A549 (cell line): ENCODE results near the gene TRAPPC3. TPM values are rescaled to one million over a fixed set of nuclear protein-coding genes. Genes with fewer than 3 reads are reported as not detected.

ENCODE experiments used
- ATAC-seq, 2 experiments: fragments of 200-7000 bp in 1 of 2; fragments of >200 bp in 1 of 2; cut with Nextera tagmentation in 1 of 2; cut with Tn5 transposase in 1 of 2; 3 replicates each; pipeline versions ENCODE4 v1.8.0 to v1.9.1; 2018 to 2020; ENCODE audit warnings: mild to moderate bottlenecking in 1 of 2, moderate library complexity in 1 of 2
- CTCF ChIA-PET: fragments of 300-600 bp; sonication (Branson Sonifier 250); formaldehyde crosslinking; extraction: SDS; loops from one replicate; lab custom pipeline; 2021; ENCODE audit warnings: antibody characterized with exemption, inconsistent platforms; lab: Yijun Ruan, JAX
- POLR2A ChIA-PET: fragments of 350-600 bp; formaldehyde crosslinking; extraction: SDS; loops from one replicate; lab custom pipeline; 2021; ENCODE audit warnings: antibody characterized with exemption, inconsistent platforms; lab: Yijun Ruan, JAX
- DNase-seq, 2 experiments: peaks; one replicate each; pipeline versions ENCODE4 v3.0.0 to v3.0.0-alpha.2; 2011 to 2016; ENCODE audit warnings: low read depth in 1 of 2, low spot score in 1 of 2
- FAIRE-seq: peaks from 2 replicates; lab custom pipeline; 2011; peaks lifted over from hg19 to GRCh38; lab: Jason Lieb, UNC
- H3K27ac ChIP-seq, 2 experiments: fragments of >200 bp; sonication (Bioruptor Twin); formaldehyde crosslinking; 3 replicates each; pipeline ENCODE4 v1.5.1; 2016 to 2017
- H3K4me1 ChIP-seq: fragments of >200 bp; sonication (Bioruptor Twin); formaldehyde crosslinking; 3 replicates; pipeline ENCODE4 v1.6.1; 2016
- H3K4me2 ChIP-seq: fragments of >200 bp; sonication (Bioruptor Twin); formaldehyde crosslinking; 3 replicates; pipeline ENCODE4 v1.6.1; 2016
- H3K4me3 ChIP-seq: fragments of >200 bp; sonication (Bioruptor Twin); formaldehyde crosslinking; 3 replicates; pipeline ENCODE4 v1.5.1; 2016
- H3K9me3 ChIP-seq: fragments of >200 bp; sonication (Bioruptor Twin); formaldehyde crosslinking; 3 replicates; pipeline ENCODE4 v1.6.1; 2016
- ESRRA ChIP-seq: fragments of 150-350 bp; IDR thresholded peaks from 2 replicates; pipeline ENCODE4 v1.6.1; 2014; ENCODE audit warnings: mild to moderate bottlenecking, low read length, borderline replicate concordance
- FOSL2 ChIP-seq, 2 experiments: fragments of 450-650 bp in 1 of 2; fragments of >200 bp in 1 of 2; sonication (Bioruptor Twin) in 1 of 2; formaldehyde crosslinking; IDR thresholded peaks; 2 replicates each; pipeline versions ENCODE4 v1.5.0 to v1.6.1; 2016 to 2020; ENCODE audit warnings: mild to moderate bottlenecking in 1 of 2, moderate library complexity in 1 of 2
- FOXS1 ChIP-seq: fragments of 250-450 bp; sonication (Bioruptor Pico); IDR thresholded peaks from 2 replicates; pipeline ENCODE4 v1.5.0; 2020; ENCODE audit warnings: mild to moderate bottlenecking, moderate library complexity
- HDAC2 ChIP-seq: fragments of 200-600 bp; sonication (generic); IDR thresholded peaks from 2 replicates; pipeline ENCODE4 v1.6.1; 2016
- HEYL ChIP-seq: fragments of 250-450 bp; sonication (Bioruptor Pico); IDR thresholded peaks from 2 replicates; pipeline ENCODE4 v1.8.0; 2021; ENCODE audit warnings: mild to moderate bottlenecking, moderate library complexity
- HOXA7 ChIP-seq: fragments of 250-450 bp; sonication (Bioruptor Pico); IDR thresholded peaks from 2 replicates; pipeline ENCODE4 v1.5.0; 2020; ENCODE audit warnings: mild to moderate bottlenecking, moderate library complexity
- HOXB5 ChIP-seq: fragments of 250-450 bp; sonication (Bioruptor Pico); IDR thresholded peaks from 2 replicates; pipeline ENCODE4 v1.5.0; 2020; ENCODE audit warnings: mild to moderate bottlenecking, moderate library complexity
- JUN ChIP-seq, 2 experiments: fragments of >200 bp; sonication (Bioruptor Twin); formaldehyde crosslinking; IDR thresholded peaks; 2 replicates in 1 of 2; 3 replicates in 1 of 2; pipeline ENCODE4 v1.6.1; 2016 to 2017
- JUNB ChIP-seq: fragments of >200 bp; sonication (Bioruptor Twin); formaldehyde crosslinking; IDR thresholded peaks from 2 replicates; pipeline ENCODE4 v1.6.1; 2016
- KDM1A ChIP-seq: fragments of 200-600 bp; sonication (generic); IDR thresholded peaks from 2 replicates; pipeline ENCODE4 v1.6.1; 2016; ENCODE audit warnings: low read depth, mild to moderate bottlenecking
- NPAS2 ChIP-seq: fragments of 250-450 bp; sonication (Bioruptor Pico); IDR thresholded peaks from 2 replicates; pipeline ENCODE4 v1.8.0; 2022; ENCODE audit warnings: mild to moderate bottlenecking, moderate library complexity, borderline replicate concordance
- RFX5 ChIP-seq: fragments of 450-650 bp; IDR thresholded peaks from 2 replicates; pipeline ENCODE4 v1.7.1; 2014; ENCODE audit warnings: antibody characterized with exemption, mild to moderate bottlenecking, moderate library complexity
- SMC3 ChIP-seq: fragments of >200 bp; sonication (Bioruptor Twin); formaldehyde crosslinking; IDR thresholded peaks from 3 replicates; pipeline ENCODE4 v1.6.1; 2018; ENCODE audit warnings: inconsistent platforms
- TFCP2L1 ChIP-seq: fragments of 250-450 bp; sonication (Bioruptor Pico); IDR thresholded peaks from 2 replicates; pipeline ENCODE4 v1.5.0; 2021; ENCODE audit warnings: mild to moderate bottlenecking
- TP53 ChIP-seq: fragments of 250-450 bp; sonication (Bioruptor Pico); IDR thresholded peaks from 2 replicates; pipeline ENCODE4 v1.5.0; 2021; ENCODE audit warnings: mild to moderate bottlenecking, moderate library complexity
- ZC3H11A ChIP-seq: fragments of 450-650 bp; IDR thresholded peaks from 2 replicates; pipeline ENCODE4 v1.6.1; 2014; ENCODE audit warnings: antibody characterized with exemption, mild to moderate bottlenecking
- ZFP36 ChIP-seq: fragments of 450-650 bp; IDR thresholded peaks from 2 replicates; pipeline ENCODE4 v1.6.1; 2014; ENCODE audit warnings: borderline replicate concordance; ENCODE audit not compliant: partially characterized antibody
- ZNF302 ChIP-seq: fragments of 250-450 bp; sonication (Bioruptor Pico); IDR thresholded peaks from 2 replicates; pipeline ENCODE4 v1.9.0; 2021; ENCODE audit warnings: inconsistent platforms, mild to moderate bottlenecking, moderate library complexity
- WGBS: methylation state at CpG from one replicate; pipeline ENCODE4 v1.1.6; 2017; ENCODE audit errors: missing lambda C conversion rate; 5-methylcytosine and 5-hydroxymethylcytosine counted together
- polyA plus RNA-seq, 4 experiments: library from polyadenylated mRNA; depleted of rRNA in 3 of 4; stranded (reverse); fragments of >200 nt; fragmentation: RNase III in 1 of 4; extraction: RNeasy Plus Mini Kit Qiagen cat#74134 plus additional on column Dnase treatment in 1 of 4; gene quantifications; 2 replicates in 3 of 4; 3 replicates in 1 of 4; pipeline ENCODE4 v1.2.3, GENCODE V29; 2011 to 2017
- TF ChIP-seq, protein P1 (sequence below): IDR thresholded peaks from 2 replicates; pipeline ENCODE4 v1.6.1; 2012; ENCODE audit warnings: low read depth, borderline replicate concordance
- TF ChIP-seq, protein P2 (sequence below): IDR thresholded peaks from 2 replicates; pipeline ENCODE4 v1.6.1; 2012
- TF ChIP-seq, protein P3 (sequence below): fragments of 200-600 bp; sonication (generic); IDR thresholded peaks from 2 replicates; pipeline ENCODE4 v1.6.1; 2016; ENCODE audit warnings: antibody characterized with exemption, mild to moderate bottlenecking, moderate library complexity
- TF ChIP-seq, protein P4 (sequence below): fragments of 250-450 bp; sonication (Bioruptor Pico); IDR thresholded peaks from 2 replicates; pipeline ENCODE4 v1.5.0; 2021; ENCODE audit warnings: mild to moderate bottlenecking, moderate library complexity, borderline replicate concordance
- TF ChIP-seq, protein P5 (sequence below): IDR thresholded peaks from 2 replicates; pipeline ENCODE4 v1.6.1; 2012

The TRAPPC3 gene
- polyA plus RNA-seq, 2 of the 4 experiments (the other 2 are of a cell fraction), result 62.2 to 103 TPM

DNA sequence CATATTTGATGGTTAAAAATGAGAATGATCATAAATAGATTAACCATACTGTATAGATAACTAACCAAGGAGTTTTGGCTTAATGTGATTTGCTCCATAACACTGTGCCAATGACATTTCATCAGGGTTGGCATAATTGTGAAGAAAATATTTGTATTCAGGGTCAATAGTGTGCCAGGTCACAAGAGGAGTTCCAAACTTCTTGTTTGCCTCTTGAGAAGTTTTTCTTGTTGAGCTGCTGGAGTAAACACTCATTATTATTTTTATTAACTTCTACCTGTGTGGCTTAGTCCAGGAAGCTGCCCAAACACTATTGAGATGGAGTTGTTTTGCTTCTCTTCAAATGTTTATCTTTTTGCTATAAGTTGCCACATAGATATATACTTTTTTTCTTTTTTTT lies 14.1 kb upstream of the TRAPPC3 start:
- Histone ChIP-seq H3K4me2 (no peak overlapping the region), H3K4me1 (peaks cover 51% of the 10 kb centered on the region)

DNA sequence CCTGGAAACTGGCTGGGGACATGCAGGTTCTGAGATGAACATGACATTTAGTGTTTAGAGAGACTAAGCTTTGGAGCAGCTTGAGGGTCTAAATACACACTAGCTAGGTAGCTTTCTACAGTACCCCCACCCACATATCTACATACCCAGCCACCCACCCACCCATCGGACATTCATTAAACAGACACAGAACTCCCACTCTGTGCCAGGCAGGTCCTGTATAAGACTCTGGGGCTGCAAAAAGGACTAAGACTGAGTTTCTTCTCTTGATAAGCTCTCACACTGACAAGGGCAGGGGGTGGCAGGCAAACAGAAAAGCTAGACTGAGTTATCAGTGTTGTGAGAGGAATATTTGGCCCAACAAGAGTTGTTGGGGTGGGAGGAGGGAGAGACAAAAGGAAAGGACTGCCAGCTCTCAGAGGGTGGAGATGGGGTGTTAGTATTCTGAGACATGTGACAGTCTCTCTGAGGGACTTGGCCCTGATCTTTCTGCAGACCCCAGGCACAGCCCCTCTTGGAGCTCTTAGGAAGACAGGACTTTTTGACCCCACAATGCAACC lies 13.5 kb upstream of the TRAPPC3 start:
- peaks cover 58% of the 10 kb centered on the region for H3K4me1 ChIP-seq
- ATAC-seq (no peak), DNase-seq (no peak), FAIRE-seq (no peak)
- H3K9me3 ChIP-seq, result no peaks in the 10 kb centered on the region
- ChIA-PET POLR2A (no interaction called here), CTCF (interaction anchor here (1.2 to 8.6 kb wide), 5 partner anchors 9 to 179 kb away, joined by 3 to 82 read pairs (median 4); partner anchors contain the start of gene TRAPPC3)
- H3K4me2 ChIP-seq, result no peak overlapping the region
- TF ChIP-seq KDM1A (no peak), NPAS2 (CRISPR knock-in tag) (no peak), ESRRA (no peak), ZC3H11A (no peak), ZFP36 (no peak), HOXB5 (CRISPR knock-in tag) (no peak), HEYL (CRISPR knock-in tag) (no peak), SMC3 (no peak), JUN (IDR thresholded peaks at IDR 0.05) (no peak), FOXS1 (CRISPR knock-in tag) (no peak), TP53 (CRISPR knock-in tag) (no peak), ZNF302 (CRISPR knock-in tag) (no peak)
- TF ChIP-seq, protein P1, sequence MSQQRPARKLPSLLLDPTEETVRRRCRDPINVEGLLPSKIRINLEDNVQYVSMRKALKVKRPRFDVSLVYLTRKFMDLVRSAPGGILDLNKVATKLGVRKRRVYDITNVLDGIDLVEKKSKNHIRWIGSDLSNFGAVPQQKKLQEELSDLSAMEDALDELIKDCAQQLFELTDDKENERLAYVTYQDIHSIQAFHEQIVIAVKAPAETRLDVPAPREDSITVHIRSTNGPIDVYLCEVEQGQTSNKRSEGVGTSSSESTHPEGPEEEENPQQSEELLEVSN, result no peak
- TF ChIP-seq, protein P2, sequence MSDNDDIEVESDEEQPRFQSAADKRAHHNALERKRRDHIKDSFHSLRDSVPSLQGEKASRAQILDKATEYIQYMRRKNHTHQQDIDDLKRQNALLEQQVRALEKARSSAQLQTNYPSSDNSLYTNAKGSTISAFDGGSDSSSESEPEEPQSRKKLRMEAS, result no peak
- TF ChIP-seq, protein P3, sequence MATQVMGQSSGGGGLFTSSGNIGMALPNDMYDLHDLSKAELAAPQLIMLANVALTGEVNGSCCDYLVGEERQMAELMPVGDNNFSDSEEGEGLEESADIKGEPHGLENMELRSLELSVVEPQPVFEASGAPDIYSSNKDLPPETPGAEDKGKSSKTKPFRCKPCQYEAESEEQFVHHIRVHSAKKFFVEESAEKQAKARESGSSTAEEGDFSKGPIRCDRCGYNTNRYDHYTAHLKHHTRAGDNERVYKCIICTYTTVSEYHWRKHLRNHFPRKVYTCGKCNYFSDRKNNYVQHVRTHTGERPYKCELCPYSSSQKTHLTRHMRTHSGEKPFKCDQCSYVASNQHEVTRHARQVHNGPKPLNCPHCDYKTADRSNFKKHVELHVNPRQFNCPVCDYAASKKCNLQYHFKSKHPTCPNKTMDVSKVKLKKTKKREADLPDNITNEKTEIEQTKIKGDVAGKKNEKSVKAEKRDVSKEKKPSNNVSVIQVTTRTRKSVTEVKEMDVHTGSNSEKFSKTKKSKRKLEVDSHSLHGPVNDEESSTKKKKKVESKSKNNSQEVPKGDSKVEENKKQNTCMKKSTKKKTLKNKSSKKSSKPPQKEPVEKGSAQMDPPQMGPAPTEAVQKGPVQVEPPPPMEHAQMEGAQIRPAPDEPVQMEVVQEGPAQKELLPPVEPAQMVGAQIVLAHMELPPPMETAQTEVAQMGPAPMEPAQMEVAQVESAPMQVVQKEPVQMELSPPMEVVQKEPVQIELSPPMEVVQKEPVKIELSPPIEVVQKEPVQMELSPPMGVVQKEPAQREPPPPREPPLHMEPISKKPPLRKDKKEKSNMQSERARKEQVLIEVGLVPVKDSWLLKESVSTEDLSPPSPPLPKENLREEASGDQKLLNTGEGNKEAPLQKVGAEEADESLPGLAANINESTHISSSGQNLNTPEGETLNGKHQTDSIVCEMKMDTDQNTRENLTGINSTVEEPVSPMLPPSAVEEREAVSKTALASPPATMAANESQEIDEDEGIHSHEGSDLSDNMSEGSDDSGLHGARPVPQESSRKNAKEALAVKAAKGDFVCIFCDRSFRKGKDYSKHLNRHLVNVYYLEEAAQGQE, result no peak
- H3K27ac ChIP-seq, result peak overlapping the region in 1 of 2 experiments; percentile 10; a peak in 2 of 6 replicates
- no CpG with 5 or more reads among the region's 1 CpG for WGBS
- H3K4me3 ChIP-seq, result no peak overlapping the region

More for the DNA sequence above, 14.1 kb upstream of the TRAPPC3 start:
- DNase-seq, result no peak
- Histone ChIP-seq H3K27ac (no peak overlapping the region), H3K9me3 (no peaks in the 10 kb centered on the region), H3K4me3 (no peak overlapping the region)
- TF ChIP-seq JUNB (no peak), NPAS2 (CRISPR knock-in tag) (no peak), ZNF302 (CRISPR knock-in tag) (no peak), FOSL2 (IDR thresholded peaks at IDR 0.05) (no peak), FOSL2 (CRISPR knock-in tag; IDR thresholded peaks at IDR 0.05) (no peak), TP53 (CRISPR knock-in tag) (no peak), TFCP2L1 (no peak), HEYL (CRISPR knock-in tag) (no peak), HOXA7 (CRISPR knock-in tag) (no peak), KDM1A (no peak), RFX5 (no peak), HDAC2 (no peak)
- TF ChIP-seq, protein P4, sequence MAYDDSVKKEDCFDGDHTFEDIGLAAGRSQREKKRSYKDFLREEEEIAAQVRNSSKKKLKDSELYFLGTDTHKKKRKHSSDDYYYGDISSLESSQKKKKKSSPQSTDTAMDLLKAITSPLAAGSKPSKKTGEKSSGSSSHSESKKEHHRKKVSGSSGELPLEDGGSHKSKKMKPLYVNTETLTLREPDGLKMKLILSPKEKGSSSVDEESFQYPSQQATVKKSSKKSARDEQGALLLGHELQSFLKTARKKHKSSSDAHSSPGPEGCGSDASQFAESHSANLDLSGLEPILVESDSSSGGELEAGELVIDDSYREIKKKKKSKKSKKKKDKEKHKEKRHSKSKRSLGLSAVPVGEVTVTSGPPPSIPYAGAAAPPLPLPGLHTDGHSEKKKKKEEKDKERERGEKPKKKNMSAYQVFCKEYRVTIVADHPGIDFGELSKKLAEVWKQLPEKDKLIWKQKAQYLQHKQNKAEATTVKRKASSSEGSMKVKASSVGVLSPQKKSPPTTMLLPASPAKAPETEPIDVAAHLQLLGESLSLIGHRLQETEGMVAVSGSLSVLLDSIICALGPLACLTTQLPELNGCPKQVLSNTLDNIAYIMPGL (CRISPR knock-in tag), result no peak
- TF ChIP-seq, protein P5, sequence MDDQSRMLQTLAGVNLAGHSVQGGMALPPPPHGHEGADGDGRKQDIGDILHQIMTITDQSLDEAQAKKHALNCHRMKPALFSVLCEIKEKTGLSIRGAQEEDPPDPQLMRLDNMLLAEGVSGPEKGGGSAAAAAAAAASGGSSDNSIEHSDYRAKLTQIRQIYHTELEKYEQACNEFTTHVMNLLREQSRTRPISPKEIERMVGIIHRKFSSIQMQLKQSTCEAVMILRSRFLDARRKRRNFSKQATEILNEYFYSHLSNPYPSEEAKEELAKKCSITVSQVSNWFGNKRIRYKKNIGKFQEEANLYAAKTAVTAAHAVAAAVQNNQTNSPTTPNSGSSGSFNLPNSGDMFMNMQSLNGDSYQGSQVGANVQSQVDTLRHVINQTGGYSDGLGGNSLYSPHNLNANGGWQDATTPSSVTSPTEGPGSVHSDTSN, result no peak
- TF ChIP-seq, protein P2, result no peak
- ChIA-PET POLR2A (no interaction called here), CTCF (interaction anchor here (0.9 to 8.6 kb wide), 6 partner anchors 9 to 179 kb away, joined by 3 to 82 read pairs (median 4); partner anchors contain the start of gene TRAPPC3)
- FAIRE-seq, result no peak
- ATAC-seq, result no peak
